GM12874 (cell line): ENCODE data around the gene EEF2.

Experiments
- CTCF ChIP-seq: IDR thresholded peaks from 2 replicates; pipeline ENCODE4 v1.5.1; 2011; ENCODE audit warnings: low read depth, mild to moderate bottlenecking, control low read depth, low read length, moderate library complexity; ENCODE audit not compliant: insufficient read depth

The EEF2 gene

DNA sequence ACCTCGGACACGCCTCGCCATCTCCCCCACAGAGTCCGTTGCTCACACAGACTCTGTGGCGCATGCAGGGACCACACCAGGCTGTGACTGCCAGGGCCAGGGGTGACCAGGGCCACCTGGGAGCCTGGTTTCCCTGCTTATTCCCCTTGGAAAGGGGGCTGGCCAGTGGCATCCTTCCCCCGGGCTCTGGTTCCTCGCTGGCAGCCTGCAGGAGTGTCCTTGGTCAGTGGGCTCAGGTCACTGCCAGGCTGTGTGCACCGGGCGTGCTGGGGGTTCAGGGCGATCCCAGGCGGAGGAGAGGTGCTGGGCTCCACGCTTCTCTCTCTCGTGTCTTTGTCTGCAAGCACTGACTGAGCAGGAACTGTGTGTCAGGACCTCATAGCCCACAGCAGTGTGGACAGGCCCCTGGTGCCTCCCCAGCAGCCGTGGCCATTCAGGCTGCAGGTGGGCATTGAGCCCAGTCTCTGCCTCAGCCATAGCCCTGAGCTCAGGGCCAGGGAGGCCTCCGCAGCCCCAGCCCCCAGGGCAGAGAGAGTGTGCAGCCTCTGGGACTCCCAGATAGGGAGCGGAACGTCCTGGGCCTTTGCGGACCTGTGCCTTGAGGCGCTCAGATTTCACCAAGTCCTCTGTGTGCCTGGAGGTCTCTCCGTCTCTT lies 28.8 kb upstream of the EEF2 start:
- TF ChIP-seq CTCF = no peak

DNA sequence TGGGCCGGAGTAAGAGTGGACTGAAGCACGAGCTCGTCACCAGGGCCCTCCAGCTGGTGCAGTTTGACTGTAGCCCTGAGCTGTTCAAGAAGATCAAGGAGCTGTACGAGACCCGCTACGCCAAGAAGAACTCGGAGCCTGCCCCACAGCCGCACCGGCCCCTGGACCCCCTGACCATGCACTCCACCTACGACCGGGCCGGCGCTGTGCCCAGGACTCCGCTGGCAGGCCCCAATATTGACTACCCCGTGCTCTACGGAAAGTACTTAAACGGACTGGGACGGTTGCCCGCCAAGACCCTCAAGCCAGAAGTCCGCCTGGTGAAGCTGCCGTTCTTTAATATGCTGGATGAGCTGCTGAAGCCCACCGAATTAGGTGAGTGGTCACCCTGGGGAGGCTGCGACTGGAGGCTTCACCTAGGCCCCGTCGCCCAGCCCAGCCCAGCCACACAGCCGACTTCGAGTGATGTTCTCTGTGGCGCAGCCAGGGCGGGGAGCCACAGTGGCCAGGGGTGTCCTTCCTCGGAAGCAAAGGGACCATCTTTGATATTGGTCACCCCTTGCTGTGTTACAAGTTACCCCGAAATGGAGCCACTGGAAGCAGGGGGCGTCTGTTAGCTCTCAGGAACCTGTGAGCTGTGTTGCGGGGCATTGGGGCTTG lies 27.8 kb upstream of the EEF2 start:
- TF ChIP-seq CTCF = no peak

DNA sequence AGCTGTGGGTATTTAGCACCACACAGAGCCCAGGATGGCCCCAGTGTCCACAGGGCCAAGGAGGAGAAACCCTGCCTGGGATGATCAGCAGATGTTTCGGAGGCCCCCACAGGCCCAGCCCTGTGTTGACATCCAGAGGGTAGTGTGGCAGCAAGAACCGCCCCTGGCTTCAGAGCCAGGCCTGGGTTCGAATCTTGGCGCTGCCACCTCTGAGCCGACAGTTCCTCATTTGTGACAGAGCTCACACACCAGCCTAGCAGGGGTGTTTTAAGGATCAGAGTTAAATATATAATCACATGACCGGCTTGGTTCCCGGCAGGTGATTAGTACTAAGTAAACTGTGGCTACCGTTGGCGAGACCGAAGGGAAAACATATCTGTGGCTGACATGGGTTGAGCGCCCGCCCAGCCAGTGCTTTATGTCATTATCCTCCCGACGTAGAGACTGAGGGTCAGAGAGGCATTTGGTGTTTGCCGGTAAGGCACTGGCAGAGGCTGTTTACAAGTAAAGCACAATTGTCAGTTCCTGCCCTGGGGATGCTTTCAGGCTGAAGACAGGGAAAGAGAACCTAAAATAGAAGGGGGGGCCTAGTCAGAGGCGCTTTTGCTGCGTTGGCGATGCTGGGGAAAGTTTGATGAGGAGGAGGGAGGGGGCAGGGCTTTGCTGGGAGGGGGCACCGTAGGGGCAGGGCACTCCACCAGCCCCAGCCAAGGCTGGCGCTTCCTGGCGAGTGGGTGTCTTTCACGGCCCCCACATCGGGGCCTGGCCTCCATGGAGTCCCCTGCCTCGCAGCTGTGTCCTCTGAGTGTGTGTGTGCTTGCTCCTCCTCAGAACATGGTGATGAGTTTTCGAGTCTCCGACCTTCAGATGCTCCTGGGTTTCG lies 27.1 kb upstream of the EEF2 start:
- no peak for TF ChIP-seq CTCF

GRCh38 chr19:4010808-4011110 lies 25.5 kb upstream of the EEF2 start:
- TF ChIP-seq CTCF = no peak

DNA sequence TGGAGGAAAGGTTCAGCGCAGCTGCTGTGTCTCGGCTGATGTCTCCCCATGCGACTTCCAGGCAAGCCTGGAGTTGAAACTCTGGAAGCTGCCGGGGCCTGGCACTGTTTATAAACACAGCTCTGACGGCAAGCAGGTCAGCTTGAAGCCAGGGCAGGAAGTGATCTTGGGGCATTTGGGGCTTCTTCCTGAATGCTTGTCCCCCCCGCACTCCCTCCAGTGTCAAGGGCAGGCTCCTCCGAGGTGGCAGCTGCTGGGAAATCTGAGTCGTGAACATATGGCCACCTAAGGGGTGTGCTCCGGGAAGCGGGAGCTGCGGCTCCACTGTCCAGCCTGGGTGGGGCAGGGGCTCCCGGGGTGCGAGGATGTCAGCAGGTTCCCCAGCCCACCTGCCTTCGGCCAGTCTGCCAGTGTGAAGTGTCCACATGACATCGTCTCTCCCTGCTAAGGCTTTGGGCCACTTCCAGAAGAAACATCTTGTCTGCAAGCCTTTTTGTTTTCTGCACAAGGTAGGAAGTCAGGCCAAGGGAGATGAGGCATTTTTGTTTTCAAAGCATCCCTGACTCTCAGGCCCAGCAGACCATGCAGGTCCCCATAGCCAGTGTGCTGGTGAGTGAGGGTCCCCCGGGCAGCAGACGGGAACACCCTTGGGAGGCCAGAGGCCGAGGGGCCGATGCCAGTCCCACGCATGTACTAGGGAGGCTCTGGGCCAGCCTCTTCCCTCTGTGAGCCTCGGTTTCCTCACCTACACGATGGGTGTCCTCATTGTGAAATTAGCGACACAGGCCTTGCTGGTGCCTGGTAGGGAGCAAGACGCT lies 24.9 kb upstream of the EEF2 start:
- TF ChIP-seq CTCF = no peak

GRCh38 chr19:4007836-4008539 lies 22.7 kb upstream of the EEF2 start:
- TF ChIP-seq CTCF = no peak
